SU-DHL-6 (cell line): ENCODE measurements around the gene RELCH.

Experiments used
- CTCF ChIP-seq: fragments of 200-600 bp; sonication (generic); IDR thresholded peaks from one replicate; pipeline ENCODE4 v1.5.1; 2017; ENCODE audit warnings: antibody characterized with exemption, mild to moderate bottlenecking, low read length, moderate library complexity; ENCODE audit not compliant: insufficient read depth, poor library complexity, severe bottlenecking
- EZH2phosphoT487 ChIP-seq: fragments of 200-600 bp; sonication (generic), shearing (Covaris generic); conservative IDR thresholded peaks from 2 replicates; pipeline ENCODE4 v1.6.1; 2018; ENCODE audit warnings: mild to moderate bottlenecking, antibody characterized with exemption, low read length, moderate library complexity, mixed read lengths

GRCh38 chr18:62287781-62288664, 101.0 kb downstream of the RELCH start:
- TF ChIP-seq CTCF (no peak), EZH2phosphoT487 (no peak)
